IMR-90 (cell line): ENCODE data around the gene PCBP1.

Experiments used
- BHLHE40 ChIP-seq: fragments of 150-350 bp; IDR thresholded peaks from 2 replicates; pipeline ENCODE4 v1.6.1; 2016; ENCODE audit warnings: mild to moderate bottlenecking, low read depth, low read length
- MAFK ChIP-seq: IDR thresholded peaks from 2 replicates; pipeline ENCODE4 v1.6.1; 2012; ENCODE audit warnings: low read depth, low read length, improper control_type of control experiment
- NFE2L2 ChIP-seq: fragments of 150-350 bp; IDR thresholded peaks from 2 replicates; pipeline ENCODE4 v1.6.1; 2016; ENCODE audit warnings: low read depth, mild to moderate bottlenecking, low read length
- POLR2A ChIP-seq: IDR thresholded peaks from 2 replicates; pipeline ENCODE4 v1.6.1; 2012; ENCODE audit warnings: mild to moderate bottlenecking, low read depth, low read length
- RAD21 ChIP-seq: IDR thresholded peaks from 2 replicates; pipeline ENCODE4 v1.6.1; 2012; ENCODE audit warnings: low read length, improper control_type of control experiment
- RCOR1 ChIP-seq: IDR thresholded peaks from 2 replicates; pipeline ENCODE4 v1.6.1; 2012; ENCODE audit warnings: mild to moderate bottlenecking, low read length, improper control_type of control experiment; ENCODE audit not compliant: insufficient replicate concordance
- RFX5 ChIP-seq: IDR thresholded peaks from 2 replicates; pipeline ENCODE4 v1.8.0; 2012; ENCODE audit warnings: low read depth, mild to moderate bottlenecking, low read length, moderate library complexity
- TF ChIP-seq, protein P1 (sequence below): conservative IDR thresholded peaks from 2 replicates; pipeline ENCODE4 v1.5.1; 2012; ENCODE audit warnings: mild to moderate bottlenecking, low read depth, low read length, improper control_type of control experiment
- TF ChIP-seq, protein P2 (sequence below): fragments of 150-350 bp; IDR thresholded peaks from 2 replicates; pipeline ENCODE4 v1.6.1; 2017; ENCODE audit warnings: mild to moderate bottlenecking, antibody characterized with exemption, low read length, low read depth

DNA sequence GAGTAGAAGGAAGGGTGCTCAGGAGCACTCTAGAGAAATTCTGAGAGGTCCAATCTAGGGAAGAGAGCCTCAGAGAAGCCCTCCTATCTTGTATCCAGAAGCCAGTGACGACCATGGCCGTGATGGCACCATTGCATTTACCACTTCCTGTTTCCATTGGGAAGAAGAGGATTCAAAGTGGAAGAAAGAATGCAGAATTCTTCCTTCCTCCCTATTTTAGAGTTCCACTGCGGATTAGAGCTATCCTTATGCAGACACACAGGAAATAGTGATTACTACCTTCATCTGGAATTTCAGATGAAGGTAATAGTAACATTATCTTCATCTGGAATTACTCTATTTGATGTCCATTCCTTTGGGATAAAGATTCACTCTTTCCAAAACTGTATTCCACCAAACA is 45.6 kb upstream of the PCBP1 start:
- TF ChIP-seq, protein P1, sequence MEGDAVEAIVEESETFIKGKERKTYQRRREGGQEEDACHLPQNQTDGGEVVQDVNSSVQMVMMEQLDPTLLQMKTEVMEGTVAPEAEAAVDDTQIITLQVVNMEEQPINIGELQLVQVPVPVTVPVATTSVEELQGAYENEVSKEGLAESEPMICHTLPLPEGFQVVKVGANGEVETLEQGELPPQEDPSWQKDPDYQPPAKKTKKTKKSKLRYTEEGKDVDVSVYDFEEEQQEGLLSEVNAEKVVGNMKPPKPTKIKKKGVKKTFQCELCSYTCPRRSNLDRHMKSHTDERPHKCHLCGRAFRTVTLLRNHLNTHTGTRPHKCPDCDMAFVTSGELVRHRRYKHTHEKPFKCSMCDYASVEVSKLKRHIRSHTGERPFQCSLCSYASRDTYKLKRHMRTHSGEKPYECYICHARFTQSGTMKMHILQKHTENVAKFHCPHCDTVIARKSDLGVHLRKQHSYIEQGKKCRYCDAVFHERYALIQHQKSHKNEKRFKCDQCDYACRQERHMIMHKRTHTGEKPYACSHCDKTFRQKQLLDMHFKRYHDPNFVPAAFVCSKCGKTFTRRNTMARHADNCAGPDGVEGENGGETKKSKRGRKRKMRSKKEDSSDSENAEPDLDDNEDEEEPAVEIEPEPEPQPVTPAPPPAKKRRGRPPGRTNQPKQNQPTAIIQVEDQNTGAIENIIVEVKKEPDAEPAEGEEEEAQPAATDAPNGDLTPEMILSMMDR = no peak
- TF ChIP-seq, protein P2, sequence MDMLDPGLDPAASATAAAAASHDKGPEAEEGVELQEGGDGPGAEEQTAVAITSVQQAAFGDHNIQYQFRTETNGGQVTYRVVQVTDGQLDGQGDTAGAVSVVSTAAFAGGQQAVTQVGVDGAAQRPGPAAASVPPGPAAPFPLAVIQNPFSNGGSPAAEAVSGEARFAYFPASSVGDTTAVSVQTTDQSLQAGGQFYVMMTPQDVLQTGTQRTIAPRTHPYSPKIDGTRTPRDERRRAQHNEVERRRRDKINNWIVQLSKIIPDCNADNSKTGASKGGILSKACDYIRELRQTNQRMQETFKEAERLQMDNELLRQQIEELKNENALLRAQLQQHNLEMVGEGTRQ = no peak
- no peak for TF ChIP-seq RAD21
- no peak for TF ChIP-seq BHLHE40
- no peak for TF ChIP-seq NFE2L2
- TF ChIP-seq POLR2A = no peak
- no peak for TF ChIP-seq RFX5
- TF ChIP-seq RCOR1 = no peak
- no peak for TF ChIP-seq MAFK
